HepG2 (cell line): ENCODE measurements around the gene TIMM44. TPM values are rescaled to one million over a fixed set of nuclear protein-coding genes. Genes with fewer than 3 reads are reported as not detected.

Experiments
- ATAC-seq: fragments of 200-7000 bp; cut with Tn5 transposase; 3 replicates; pipeline ENCODE4 v1.9.1; 2020; ENCODE audit warnings: mild to moderate bottlenecking, moderate library complexity
- BruUV-seq: library from RNA; stranded (reverse); fragments of 400-500 nt; replicated peaks from 2 replicates; lab custom pipeline; 2021; lab: Mats Ljungman, UMichigan
- CTCF ChIA-PET: fragments of 300-600 bp; formaldehyde crosslinking; extraction: SDS; loops from one replicate; lab custom pipeline; 2021; ENCODE audit warnings: low total read pairs, inconsistent platforms, low intra/inter-chr PET ratio; lab: Yijun Ruan, JAX
- POLR2A ChIA-PET: fragments of 350-600 bp; sonication (Branson Sonifier 250); formaldehyde crosslinking; loops from one replicate; lab custom pipeline; 2020; ENCODE audit warnings: antibody characterized with exemption, inconsistent platforms; lab: Yijun Ruan, JAX
- DNase-seq: peaks from one replicate; pipeline ENCODE4 v3.0.0-alpha.2; 2015; ENCODE audit warnings: low spot score
- FAIRE-seq: peaks from 3 replicates; lab custom pipeline; 2011; peaks lifted over from hg19 to GRCh38; lab: Jason Lieb, UNC
- H2AFZ ChIP-seq: one replicate; pipeline ENCODE4 v1.6.1; 2011; ENCODE audit warnings: low read length, inconsistent platforms
- H3K27ac ChIP-seq: fragments of 300-600 bp; 3 replicates; pipeline ENCODE4 v1.8.0; 2011; ENCODE audit warnings: mixed run types, mild to moderate bottlenecking, mixed read lengths, low read length, inconsistent platforms; ENCODE audit not compliant: insufficient read depth; ENCODE audit errors: extremely low read length
- H3K27me3 ChIP-seq, 2 experiments: fragments of 200-600 bp in 1 of 2; 2 replicates in 1 of 2; 3 replicates in 1 of 2; pipeline versions ENCODE4 v1.6.0 to v1.8.0; 2011; ENCODE audit warnings: low read length in 2 of 2, mild to moderate bottlenecking in 2 of 2, moderate library complexity in 2 of 2, inconsistent platforms in 1 of 2; ENCODE audit not compliant: insufficient read depth in 2 of 2, control insufficient read depth in 1 of 2
- H3K36me3 ChIP-seq, 2 experiments: fragments of 200-600 bp in 1 of 2; replicated peaks in 1 of 2; 2 replicates in 1 of 2; 3 replicates in 1 of 2; pipeline versions ENCODE4 v1.5.1 to v1.8.0; 2011; ENCODE audit warnings: low read length in 2 of 2, inconsistent platforms in 1 of 2; ENCODE audit not compliant: insufficient read depth in 2 of 2, control insufficient read depth in 1 of 2
- H3K4me1 ChIP-seq: 2 replicates; pipeline ENCODE4 v1.5.1; 2012; ENCODE audit warnings: low read length, inconsistent platforms; ENCODE audit not compliant: insufficient read depth
- H3K4me2 ChIP-seq: 2 replicates; pipeline ENCODE4 v1.6.0; 2011; ENCODE audit warnings: low read depth, low read length, inconsistent platforms
- H3K4me3 ChIP-seq, 3 experiments: fragments of 200-600 bp in 1 of 3; sonication (generic), shearing (Covaris generic) in 1 of 3; replicated peaks in 1 of 3; 2 replicates each; pipeline ENCODE4 v1.5.1; 2011 to 2016; ENCODE audit warnings: low read length in 3 of 3, inconsistent platforms in 2 of 3, low read depth in 2 of 3, mild to moderate bottlenecking in 2 of 3, control low read depth in 1 of 3, mixed read lengths in 1 of 3; ENCODE audit not compliant: insufficient read depth in 1 of 3
- H3K79me2 ChIP-seq: one replicate; pipeline ENCODE4 v1.6.1; 2011; ENCODE audit warnings: low read length, inconsistent platforms; ENCODE audit not compliant: insufficient read depth
- H3K9ac ChIP-seq: 2 replicates; pipeline ENCODE4 v1.6.0; 2011; ENCODE audit warnings: mild to moderate bottlenecking, low read depth, low read length, inconsistent platforms; ENCODE audit not compliant: insufficient read depth
- H3K9me3 ChIP-seq: 2 replicates; pipeline ENCODE4 v1.5.1; 2012; ENCODE audit warnings: mild to moderate bottlenecking, low read length
- H4K20me1 ChIP-seq: 2 replicates; pipeline ENCODE4 v1.6.0; 2011; ENCODE audit warnings: inconsistent platforms, mild to moderate bottlenecking, low read length, moderate library complexity; ENCODE audit not compliant: insufficient read depth
- FOXP1 ChIP-seq, 2 experiments: fragments of 450-650 bp in 1 of 2; IDR thresholded peaks; 2 replicates each; pipeline ENCODE4 v1.6.1; 2017 to 2018; ENCODE audit warnings: antibody characterized with exemption in 1 of 2
- FUBP1 ChIP-seq: sonication (generic); formaldehyde crosslinking; IDR thresholded peaks from 2 replicates; pipeline ENCODE4 v1.5.1; 2020; ENCODE audit warnings: missing genetic modification reagents, mild to moderate bottlenecking, borderline replicate concordance
- HCFC1 ChIP-seq: fragments of 150-350 bp; IDR thresholded peaks from 2 replicates; pipeline ENCODE4 v1.6.1; 2014; ENCODE audit warnings: low read depth, low read length
- MATR3 ChIP-seq: sonication (generic); formaldehyde crosslinking; IDR thresholded peaks from 2 replicates; pipeline ENCODE4 v1.4.0; 2020; ENCODE audit warnings: missing genetic modification reagents
- ONECUT2 ChIP-seq: sonication (generic); formaldehyde crosslinking; IDR thresholded peaks from 2 replicates; pipeline ENCODE4 v1.4.0; 2020; ENCODE audit warnings: missing genetic modification reagents
- TSC22D2 ChIP-seq: sonication (generic); formaldehyde crosslinking; IDR thresholded peaks from 2 replicates; pipeline ENCODE4 v1.5.1; 2020; ENCODE audit warnings: missing genetic modification reagents, mild to moderate bottlenecking, borderline replicate concordance
- ZEB1 ChIP-seq: IDR thresholded peaks from 2 replicates; pipeline ENCODE4 v1.6.1; 2012; ENCODE audit warnings: mild to moderate bottlenecking, low read depth, inconsistent platforms; ENCODE audit not compliant: insufficient replicate concordance
- ZFP62 ChIP-seq: sonication (generic); formaldehyde crosslinking; IDR thresholded peaks from 2 replicates; pipeline ENCODE4 v1.4.0; 2020; ENCODE audit warnings: missing genetic modification reagents
- ZSCAN12 ChIP-seq: sonication (generic); formaldehyde crosslinking; IDR thresholded peaks from 2 replicates; pipeline ENCODE4 v1.9.0; 2021; ENCODE audit warnings: mild to moderate bottlenecking, missing genetic modification reagents
- WGBS: methylation state at CpG from one replicate; pipeline ENCODE4 v1.1.6; 2017; ENCODE audit warnings: low lambda C conversion rate; 5-methylcytosine and 5-hydroxymethylcytosine counted together
- in situ Hi-C: cut with HindIII; loops from 2 replicates; pipeline ENCODE4 v1.10.0; 2017; ENCODE audit warnings: low pct_unique_long_range_greater_than_20kb; ENCODE audit not compliant: extremely low pct_ligation_motif_present
- intact Hi-C: fragments of 100-400 bp; cut with micrococcal nuclease; formaldehyde crosslinking; loops from one replicate; pipeline ENCODE4 v1.10.0; 2022; ENCODE audit not compliant: unreplicated experiment
- polyA plus RNA-seq, 8 experiments: library from polyadenylated mRNA; depleted of rRNA in 3 of 8; stranded (reverse) in 7 of 8; unstranded in 1 of 8; fragments of >200 nt; fragmentation: Illumina TruSeq in 4 of 8; extraction: Trizol in 4 of 8; gene quantifications; 2 replicates each; pipeline versions ENCODE4 v1.2.1 to v1.2.3, GENCODE V29; 2011 to 2016; ENCODE audit warnings: low read depth in 4 of 8, missing spikeins in 1 of 8, mixed read lengths in 1 of 8; ENCODE audit not compliant: insufficient read depth in 1 of 8
- total RNA-seq, 5 experiments: library from RNA; depleted of rRNA; stranded (reverse); fragments of >200 nt; fragmentation: Illumina TruSeq; extraction: Trizol; gene quantifications; 2 replicates each; pipeline ENCODE4 v1.2.3, GENCODE V29; 2016; ENCODE audit warnings: low read depth in 1 of 5

The TIMM44 gene
- total and polyA plus RNA-seq, 2 of the 13 experiments (the other 11 are each of a cell fraction or from before 2014, with no cell fraction given) = 42.9 to 72.6 TPM

- BruUV-seq = no TSS peak
- peaks cover 5% of the 10 kb centered on the region for H3K79me2 ChIP-seq
- in situ Hi-C loops = no loop called here
- H3K9me3 ChIP-seq = no peaks in the 10 kb centered on the region
- H3K4me3 ChIP-seq = no peak overlapping the region
- H3K4me1 ChIP-seq = peaks cover 41% of the 10 kb centered on the region
- no peak overlapping the region for H3K4me2 ChIP-seq
- no peak for FAIRE-seq
- H3K27ac ChIP-seq = no peak overlapping the region
- POLR2A ChIA-PET = interaction anchor here (0.8 to 8.1 kb wide), 4 partner anchors 13 to 34 kb away, joined by 3 to 75 read pairs (median 22); partner anchors contain the start of genes MAP2K7 and SNAPC2
- intact Hi-C loops = no loop called here
- no peak for DNase-seq
- no peak overlapping the region for H3K9ac ChIP-seq
- TF ChIP-seq FOXP1 (IDR thresholded peaks at IDR 0.05) (no peak), FOXP1 (CRISPR knock-in tag; IDR thresholded peaks at IDR 0.05) (no peak), FUBP1 (no peak), ZSCAN12 (no peak), ONECUT2 (CRISPR knock-in tag) (no peak), MATR3 (CRISPR knock-in tag) (no peak), HCFC1 (no peak), ZEB1 (no peak), ZFP62 (CRISPR knock-in tag) (no peak), TSC22D2 (no peak)
- TF ChIP-seq, all 625 proteins: peak for 0
- H2AFZ ChIP-seq = no peak overlapping the region
- 58% methylated on average over 8 of the region's 8 CpGs for WGBS
- H3K27me3 ChIP-seq = no peaks in the 10 kb centered on the region; a peak in 1 of 5 replicates
- CTCF ChIA-PET = no interaction called here
- ATAC-seq = no peak
- H3K36me3 ChIP-seq = no peaks in the 10 kb centered on the region
- H4K20me1 ChIP-seq = no peaks in the 10 kb centered on the region
Measured at GRCh38 chr19:7885818-7886217, 57.6 kb downstream of the TIMM44 start.
